Uterus (tissue), 4 donors: ENCODE data around the gene ETS1. TPM values are rescaled to one million over a fixed set of nuclear protein-coding genes. Genes with fewer than 3 reads are reported as not detected.

Source experiments
- DNase-seq, 2 donors: peaks; one replicate each; pipeline ENCODE4 v3.0.0-alpha.2; 2019 to 2020
- H3K27ac ChIP-seq, 2 donors: fragments of 200-600 bp; sonication (generic); 1 replicate in 1 of 2; 2 replicates in 1 of 2; pipeline ENCODE4 v1.5.1; 2016 to 2018
- H3K27me3 ChIP-seq, 2 donors: fragments of 200-600 bp; sonication (generic); one replicate each; pipeline ENCODE4 v1.5.1; 2018 to 2019; ENCODE audit warnings: control low read depth in 1 of 2
- H3K36me3 ChIP-seq, 2 donors: fragments of 200-600 bp; sonication (generic); one replicate each; pipeline ENCODE4 v1.5.1; 2019; ENCODE audit warnings: control low read depth in 1 of 2
- H3K4me1 ChIP-seq, 2 donors: fragments of 200-600 bp; sonication (generic); one replicate each; pipeline ENCODE4 v1.5.1; 2018 to 2019; ENCODE audit warnings: control low read depth in 1 of 2
- H3K4me3 ChIP-seq, 2 donors: fragments of 200-600 bp; sonication (generic); 1 replicate in 1 of 2; 2 replicates in 1 of 2; pipeline ENCODE4 v1.5.1; 2018 to 2019; ENCODE audit warnings: mild to moderate bottlenecking in 1 of 2
- H3K9me3 ChIP-seq, 2 donors: fragments of 200-600 bp; sonication (generic); one replicate each; pipeline ENCODE4 v1.5.1; 2019; ENCODE audit warnings: control low read depth in 1 of 2
- POLR2A ChIP-seq, 2 donors: fragments of 450-650 bp; IDR thresholded peaks; one replicate each; pipeline ENCODE4 v1.6.1; 2016; ENCODE audit warnings: antibody characterized with exemption in 2 of 2, mild to moderate bottlenecking in 1 of 2, moderate library complexity in 1 of 2
- intact Hi-C: fragments of 100-400 bp; cut with DNase I; formaldehyde crosslinking; loops from one replicate; pipeline ENCODE4 v1.15.1; 2023; ENCODE audit warnings: low total_unique reads
- total RNA-seq, 4 donors: library from RNA; depleted of rRNA in 3 of 4; stranded (reverse); fragments of >200 nt in 3 of 4; gene quantifications; one replicate each; pipeline versions ENCODE4 v1.1.0 to v1.2.4, GENCODE V29; 2014 to 2023
- TF ChIP-seq, protein P1 (sequence below), 4 experiments: fragments of 200-600 bp in 2 of 4; fragments of 450-650 bp in 2 of 4; sonication (generic) in 2 of 4; IDR thresholded peaks; one replicate each; pipeline ENCODE4 v1.5.1; 2016 to 2019; ENCODE audit warnings: antibody characterized with exemption in 4 of 4, mild to moderate bottlenecking in 2 of 4, moderate library complexity in 1 of 4
- donor health status: DM: yes; HTN: yes; CAD: no.

The ETS1 gene
- total RNA-seq, 4 donors from 2014 or later = 24.1 to 80.9 (median 58.3) TPM

DNA sequence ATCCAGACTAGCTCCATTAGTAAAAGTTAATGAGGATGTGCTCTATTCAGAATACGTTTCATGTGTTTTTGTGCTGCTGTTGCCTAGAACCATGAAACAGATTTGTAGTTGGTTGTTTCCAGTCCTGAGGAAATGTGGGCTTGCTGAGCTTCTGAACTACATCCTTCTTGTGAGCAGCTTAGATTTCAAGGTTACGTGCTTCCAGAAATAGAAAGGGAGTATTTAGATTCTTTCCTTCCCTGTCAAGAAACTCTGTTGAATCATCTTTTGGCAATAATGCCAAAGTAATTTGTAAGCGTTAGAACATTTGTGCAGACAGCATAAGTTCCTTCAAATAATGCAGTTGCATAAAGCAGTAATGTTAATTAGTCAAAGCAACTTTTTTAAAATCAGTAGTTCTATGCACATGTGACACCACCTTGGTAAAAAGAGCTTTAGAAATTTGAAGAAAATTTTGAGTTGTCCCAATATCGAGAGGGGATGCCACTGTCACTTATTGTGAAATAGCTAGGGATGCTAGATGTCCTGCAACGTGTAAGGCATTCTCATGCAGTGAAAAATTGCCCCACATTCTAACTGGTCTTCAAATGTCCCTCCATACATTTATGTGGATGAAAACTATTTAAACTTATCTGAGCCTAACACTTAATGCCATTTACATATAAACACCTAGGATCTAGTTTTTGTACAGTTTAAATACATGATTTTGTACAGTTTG, 169.6 kb downstream of the ETS1 start:
- Histone ChIP-seq H3K27me3 (no peaks in the 10 kb centered on the region), H3K4me1 (peaks cover 5 to 14% of the 10 kb centered on the region in 2 donors), H3K9me3 (no peaks in the 10 kb centered on the region), H3K27ac (peak overlapping the region; percentile 36 to 58), H3K36me3 (no peaks in the 10 kb centered on the region), H3K4me3 (no peak overlapping the region)
- TF ChIP-seq POLR2A (IDR thresholded peaks at IDR 0.05) = no peak
- TF ChIP-seq, protein P1, sequence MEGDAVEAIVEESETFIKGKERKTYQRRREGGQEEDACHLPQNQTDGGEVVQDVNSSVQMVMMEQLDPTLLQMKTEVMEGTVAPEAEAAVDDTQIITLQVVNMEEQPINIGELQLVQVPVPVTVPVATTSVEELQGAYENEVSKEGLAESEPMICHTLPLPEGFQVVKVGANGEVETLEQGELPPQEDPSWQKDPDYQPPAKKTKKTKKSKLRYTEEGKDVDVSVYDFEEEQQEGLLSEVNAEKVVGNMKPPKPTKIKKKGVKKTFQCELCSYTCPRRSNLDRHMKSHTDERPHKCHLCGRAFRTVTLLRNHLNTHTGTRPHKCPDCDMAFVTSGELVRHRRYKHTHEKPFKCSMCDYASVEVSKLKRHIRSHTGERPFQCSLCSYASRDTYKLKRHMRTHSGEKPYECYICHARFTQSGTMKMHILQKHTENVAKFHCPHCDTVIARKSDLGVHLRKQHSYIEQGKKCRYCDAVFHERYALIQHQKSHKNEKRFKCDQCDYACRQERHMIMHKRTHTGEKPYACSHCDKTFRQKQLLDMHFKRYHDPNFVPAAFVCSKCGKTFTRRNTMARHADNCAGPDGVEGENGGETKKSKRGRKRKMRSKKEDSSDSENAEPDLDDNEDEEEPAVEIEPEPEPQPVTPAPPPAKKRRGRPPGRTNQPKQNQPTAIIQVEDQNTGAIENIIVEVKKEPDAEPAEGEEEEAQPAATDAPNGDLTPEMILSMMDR (IDR thresholded peaks at IDR 0.05) = no peak
- no peak for DNase-seq
- intact Hi-C loops = no loop called here

DNA sequence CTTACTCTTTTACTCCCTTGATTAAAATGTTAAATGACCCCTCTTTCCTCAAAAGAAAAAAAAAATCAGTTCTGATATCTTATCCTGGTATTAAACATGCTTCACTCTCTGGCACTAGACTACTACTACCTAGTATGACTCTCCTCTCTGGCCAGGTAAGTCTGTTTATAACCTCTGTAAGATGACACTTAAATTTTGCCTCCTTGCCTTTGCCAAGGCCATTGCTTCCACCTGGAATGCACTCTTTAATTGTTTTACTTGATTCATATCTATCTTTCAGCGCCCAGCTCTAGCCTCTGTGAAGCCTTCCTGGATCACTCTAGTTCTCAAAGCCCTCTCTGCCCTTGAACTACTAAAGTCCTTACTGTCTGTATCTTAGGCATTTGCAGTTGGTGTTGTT, 170.4 kb downstream of the ETS1 start:
- Histone ChIP-seq H3K27me3 (no peaks in the 10 kb centered on the region), H3K4me3 (no peak overlapping the region), H3K4me1 (peaks cover 5 to 14% of the 10 kb centered on the region in 2 donors), H3K27ac (peak overlapping the region; percentile 36 to 58), H3K9me3 (no peaks in the 10 kb centered on the region), H3K36me3 (no peaks in the 10 kb centered on the region)
- DNase-seq = no peak
- intact Hi-C loops = no loop called here
- TF ChIP-seq, protein P1 (IDR thresholded peaks at IDR 0.05) = no peak
- no peak for TF ChIP-seq POLR2A (IDR thresholded peaks at IDR 0.05)

DNA sequence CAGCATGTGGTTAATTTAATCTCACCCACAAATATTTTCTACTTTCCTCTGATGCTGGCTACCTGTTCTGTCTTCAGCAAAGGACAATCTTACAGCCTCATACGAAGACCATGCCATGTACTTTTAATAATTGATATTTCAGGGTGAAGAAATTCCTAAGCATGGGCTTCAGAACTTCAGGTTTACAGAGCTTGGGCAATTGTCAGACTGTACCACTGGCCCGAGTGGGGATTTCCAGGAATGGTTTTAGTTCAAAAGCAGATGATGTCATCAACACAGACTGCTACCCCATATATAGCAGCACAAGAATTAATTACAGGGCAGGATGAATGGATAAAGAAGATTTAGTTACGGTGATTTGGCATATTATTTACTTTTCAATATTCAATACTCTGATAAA, 171.8 kb downstream of the ETS1 start:
- no peak for TF ChIP-seq POLR2A (IDR thresholded peaks at IDR 0.05)
- TF ChIP-seq, protein P1 (IDR thresholded peaks at IDR 0.05) = no peak
- no peaks in the 10 kb centered on the region for H3K9me3 ChIP-seq
- H3K27me3 ChIP-seq = no peaks in the 10 kb centered on the region
- H3K36me3 ChIP-seq = no peaks in the 10 kb centered on the region
- H3K4me1 ChIP-seq = peaks cover 5 to 14% of the 10 kb centered on the region in 2 donors
- no peak for DNase-seq
- no peak overlapping the region for H3K4me3 ChIP-seq
- no peak overlapping the region for H3K27ac ChIP-seq
- intact Hi-C loops = no loop called here

DNA sequence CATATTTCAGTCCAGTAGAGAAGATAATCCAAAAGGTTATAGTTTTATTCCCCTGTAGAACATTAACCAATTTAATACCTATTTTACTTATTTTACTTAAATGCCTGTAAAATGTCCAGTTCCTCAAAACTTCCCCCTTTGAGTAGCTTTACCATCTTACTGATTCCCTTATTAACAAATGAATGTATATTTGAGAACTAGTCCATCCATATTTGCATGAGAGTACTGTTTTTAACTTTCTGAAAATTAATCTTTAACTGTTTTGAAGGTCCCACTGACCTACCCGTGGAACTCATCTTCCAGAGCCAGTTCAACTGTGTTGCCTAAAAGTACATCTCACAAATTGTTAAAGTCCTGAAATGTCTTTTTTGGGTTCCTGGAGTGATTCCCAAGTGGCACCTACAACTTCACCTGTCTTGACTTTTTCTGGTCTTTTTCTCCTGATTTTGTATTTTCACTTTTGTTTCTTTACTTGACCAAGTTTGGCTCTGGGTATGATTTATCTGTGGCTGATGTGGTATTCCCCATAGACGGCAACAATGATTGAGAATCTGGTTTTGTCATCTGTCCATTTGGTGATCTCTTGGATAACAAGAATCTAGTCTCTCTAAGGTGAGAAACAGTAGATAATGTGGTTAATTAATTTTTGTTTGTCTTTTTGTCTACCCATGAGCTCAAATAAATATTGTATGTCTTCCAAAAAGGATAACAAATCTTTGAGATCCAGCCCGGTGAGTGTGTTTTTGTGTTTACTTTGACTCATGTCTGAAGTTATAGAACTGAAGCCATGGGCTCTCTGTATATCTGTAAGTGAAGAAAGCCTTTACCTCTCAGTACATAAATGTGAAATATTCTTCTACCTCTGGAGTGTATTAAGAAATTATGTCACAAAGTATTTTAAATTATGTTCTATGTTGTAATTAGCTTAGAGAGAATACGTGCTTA, 174.2 kb downstream of the ETS1 start:
- DNase-seq = no peak
- TF ChIP-seq, protein P1 (IDR thresholded peaks at IDR 0.05) = no peak
- no peak for TF ChIP-seq POLR2A (IDR thresholded peaks at IDR 0.05)
- no peak overlapping the region for H3K4me3 ChIP-seq
- no peaks in the 10 kb centered on the region for H3K36me3 ChIP-seq
- intact Hi-C loops = no loop called here
- H3K27me3 ChIP-seq = no peaks in the 10 kb centered on the region
- H3K27ac ChIP-seq = no peak overlapping the region
- H3K4me1 ChIP-seq = peaks cover 5 to 14% of the 10 kb centered on the region in 2 donors
- H3K9me3 ChIP-seq = no peaks in the 10 kb centered on the region

DNA sequence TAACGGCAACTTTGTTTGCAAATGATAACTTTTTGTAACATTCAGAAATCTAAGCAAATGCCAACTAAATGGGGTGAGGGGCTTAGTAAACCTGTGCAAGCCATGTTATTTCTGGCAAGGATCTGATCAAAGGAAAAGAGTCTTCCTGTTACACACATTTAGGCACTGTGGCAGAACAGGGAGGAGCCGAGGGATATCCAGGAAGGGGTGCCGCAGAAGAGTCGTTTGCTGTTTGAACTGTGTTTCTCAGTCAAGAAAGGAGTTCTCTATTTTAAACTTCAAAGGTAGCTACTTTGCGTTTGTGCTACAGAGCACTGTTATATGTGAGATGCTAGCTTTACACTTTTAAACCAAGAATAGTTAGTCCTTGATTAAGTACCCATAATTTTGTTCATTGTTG, 175.5 kb downstream of the ETS1 start:
- no peak for DNase-seq

More for the DNA sequence above, 175.5 kb downstream of the ETS1 start:
- TF ChIP-seq POLR2A (IDR thresholded peaks at IDR 0.05) = no peak
- TF ChIP-seq, protein P1 (IDR thresholded peaks at IDR 0.05) = no peak
- Histone ChIP-seq H3K4me3 (no peak overlapping the region), H3K4me1 (peaks cover 0 to under 1% of the 10 kb centered on the region in 2 donors), H3K27ac (no peak overlapping the region), H3K36me3 (no peaks in the 10 kb centered on the region), H3K27me3 (no peaks in the 10 kb centered on the region), H3K9me3 (no peaks in the 10 kb centered on the region)
- intact Hi-C loops = no loop called here
